Esophagus squamous epithelium (tissue), 4 donors: Measurements from ENCODE around the gene LRRC53.

ENCODE experiments used
- CTCF ChIP-seq, 6 experiments: fragments of 450-650 bp in 4 of 6; fragments of 200-600 bp in 2 of 6; sonication (generic) in 2 of 6; IDR thresholded peaks; one replicate each; pipeline ENCODE4 v1.5.1; 2016 to 2019; ENCODE audit warnings: antibody characterized with exemption in 6 of 6, mild to moderate bottlenecking in 4 of 6, moderate library complexity in 4 of 6
- POLR2A ChIP-seq, 4 donors: fragments of 450-650 bp; IDR thresholded peaks; one replicate each; pipeline ENCODE4 v1.6.1; 2017; ENCODE audit warnings: antibody characterized with exemption in 4 of 4, mild to moderate bottlenecking in 4 of 4, moderate library complexity in 3 of 4

GRCh38 chr1:74464037-74464436 lies 48.4 kb downstream of the LRRC53 start:
- TF ChIP-seq CTCF (IDR thresholded peaks at IDR 0.05) (no peak), POLR2A (IDR thresholded peaks at IDR 0.05) (no peak)
